Right atrium auricular region (tissue), 2 donors: Measurements from ENCODE around the gene CMTM5. TPM values are rescaled to one million over a fixed set of nuclear protein-coding genes. Genes with fewer than 3 reads are reported as not detected.
A peak's percentile ranks its signal among the peaks of the same experiment; 100 is the strongest.
"Not testable (repeated sequence)": the region's sequence is repeated elsewhere in the genome, so short reads cannot be mapped to it uniquely, and the experiment has no call there.

Experiments used
- DNase-seq: peaks from one replicate; pipeline ENCODE4 v3.0.0-alpha.2; 2019; ENCODE audit warnings: low spot score
- H3K27ac ChIP-seq, 2 donors: fragments of 200-600 bp; sonication (generic); 1 replicate in 1 of 2; 2 replicates in 1 of 2; pipeline ENCODE4 v1.5.1; 2016 to 2019
- H3K27me3 ChIP-seq, 2 donors: fragments of 200-600 bp; sonication (generic); one replicate each; pipeline versions ENCODE4 v1.5.1 to v1.6.0; 2017 to 2019
- H3K36me3 ChIP-seq: fragments of 200-600 bp; sonication (generic); one replicate; pipeline ENCODE4 v1.5.1; 2016
- H3K4me1 ChIP-seq, 2 donors: fragments of 200-600 bp; sonication (generic); one replicate each; pipeline versions ENCODE4 v1.5.1 to v1.6.0; 2017 to 2019
- H3K4me3 ChIP-seq, 2 donors: fragments of 200-600 bp; sonication (generic); 1 replicate in 1 of 2; 2 replicates in 1 of 2; pipeline ENCODE4 v1.5.1; 2017 to 2019; ENCODE audit warnings: mild to moderate bottlenecking in 1 of 2, moderate library complexity in 1 of 2
- H3K9me3 ChIP-seq, 2 donors: fragments of 200-600 bp; sonication (generic); one replicate each; pipeline ENCODE4 v1.5.1; 2019
- total RNA-seq, 2 donors: library from RNA; depleted of rRNA; stranded (reverse); fragments of >200 nt; gene quantifications; one replicate each; pipeline ENCODE4 v1.1.0, GENCODE V29; 2016
- TF ChIP-seq, protein P1 (sequence below), 2 donors: fragments of 200-600 bp; sonication (generic); IDR thresholded peaks; one replicate each; pipeline ENCODE4 v1.5.1; 2019; ENCODE audit warnings: antibody characterized with exemption in 2 of 2

Gene CMTM5
- total RNA-seq, 2 donors from 2014 or later, result not detected

DNA sequence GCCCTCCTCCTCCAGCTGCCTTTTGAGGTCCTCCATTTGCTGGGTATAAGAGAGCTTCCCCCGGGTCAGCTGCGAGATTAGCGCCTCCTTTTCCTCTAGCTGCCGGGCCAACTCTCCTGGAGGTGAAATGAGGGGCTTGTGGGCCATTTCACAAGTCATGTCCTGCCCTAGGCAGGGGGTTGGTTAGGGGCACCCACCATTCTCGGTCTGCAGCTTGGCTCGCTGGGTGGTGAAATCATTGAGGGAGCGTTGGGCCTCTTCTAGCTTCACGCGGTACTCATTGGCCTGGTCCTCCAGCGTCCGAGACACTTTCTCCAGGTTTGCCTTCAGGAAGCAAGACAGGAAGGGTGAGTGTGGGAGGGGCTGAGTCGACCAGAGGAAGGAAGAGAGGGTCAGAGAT is 12.6 kb downstream of the CMTM5 start:
- H3K27ac ChIP-seq, result peak overlapping the region in 1 of 2 donors; percentile 32
- DNase-seq, result no peak
- no peaks in the 10 kb centered on the region for H3K27me3 ChIP-seq
- H3K4me3 ChIP-seq, result no peak overlapping the region
- TF ChIP-seq, protein P1, sequence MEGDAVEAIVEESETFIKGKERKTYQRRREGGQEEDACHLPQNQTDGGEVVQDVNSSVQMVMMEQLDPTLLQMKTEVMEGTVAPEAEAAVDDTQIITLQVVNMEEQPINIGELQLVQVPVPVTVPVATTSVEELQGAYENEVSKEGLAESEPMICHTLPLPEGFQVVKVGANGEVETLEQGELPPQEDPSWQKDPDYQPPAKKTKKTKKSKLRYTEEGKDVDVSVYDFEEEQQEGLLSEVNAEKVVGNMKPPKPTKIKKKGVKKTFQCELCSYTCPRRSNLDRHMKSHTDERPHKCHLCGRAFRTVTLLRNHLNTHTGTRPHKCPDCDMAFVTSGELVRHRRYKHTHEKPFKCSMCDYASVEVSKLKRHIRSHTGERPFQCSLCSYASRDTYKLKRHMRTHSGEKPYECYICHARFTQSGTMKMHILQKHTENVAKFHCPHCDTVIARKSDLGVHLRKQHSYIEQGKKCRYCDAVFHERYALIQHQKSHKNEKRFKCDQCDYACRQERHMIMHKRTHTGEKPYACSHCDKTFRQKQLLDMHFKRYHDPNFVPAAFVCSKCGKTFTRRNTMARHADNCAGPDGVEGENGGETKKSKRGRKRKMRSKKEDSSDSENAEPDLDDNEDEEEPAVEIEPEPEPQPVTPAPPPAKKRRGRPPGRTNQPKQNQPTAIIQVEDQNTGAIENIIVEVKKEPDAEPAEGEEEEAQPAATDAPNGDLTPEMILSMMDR (IDR thresholded peaks at IDR 0.05), result no peak
- H3K36me3 ChIP-seq, result peaks cover 96% of the 10 kb centered on the region
- no peaks in the 10 kb centered on the region for H3K4me1 ChIP-seq
- no peaks in the 10 kb centered on the region for H3K9me3 ChIP-seq

DNA sequence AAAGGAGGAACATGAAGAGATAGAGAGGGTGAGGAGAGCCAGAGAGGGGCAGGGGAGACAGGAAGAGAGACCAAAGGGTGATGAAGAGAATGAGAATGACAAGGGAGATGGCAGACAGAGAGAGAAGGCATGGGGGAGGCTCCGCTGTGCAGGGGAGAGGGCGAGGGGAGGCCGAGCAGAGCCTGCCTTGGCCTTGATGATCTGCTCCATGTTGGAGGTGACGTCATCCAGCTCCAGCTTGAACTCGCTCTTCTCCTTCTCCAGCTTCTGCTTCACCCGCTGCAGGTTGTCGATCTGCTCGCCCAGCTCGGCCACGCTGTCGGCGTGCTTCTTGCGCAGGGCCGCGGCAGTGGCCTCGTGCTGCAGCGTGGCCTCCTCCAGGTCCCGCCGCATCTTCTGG is 13.0 kb downstream of the CMTM5 start:
- not testable (repeated sequence) for H3K4me1 ChIP-seq, H3K27me3 ChIP-seq, DNase-seq, H3K4me3 ChIP-seq, H3K9me3 ChIP-seq
- Histone ChIP-seq H3K27ac (peak overlapping the region in 1 of 2 donors; percentile 32), H3K36me3 (peaks cover 96% of the 10 kb centered on the region)

DNA sequence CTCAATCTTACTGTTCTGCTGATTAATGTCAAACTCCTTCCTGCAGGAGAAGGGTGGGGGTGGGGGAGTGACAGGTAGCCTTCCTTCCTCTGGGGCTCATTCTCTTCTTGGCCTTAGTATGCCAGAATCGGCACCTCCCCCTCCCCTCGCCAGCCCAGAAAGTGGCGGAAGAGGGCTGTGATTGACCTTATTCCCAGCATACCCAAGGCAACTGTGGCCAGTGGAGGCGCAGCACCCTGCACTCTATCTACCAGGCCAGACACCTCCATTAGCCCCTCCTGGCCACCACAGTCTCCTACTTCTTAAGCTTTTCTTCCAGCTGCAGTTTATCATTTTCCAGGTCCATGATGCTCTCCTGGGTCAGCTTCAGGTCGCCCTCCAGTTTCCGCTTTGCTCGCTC is 15.8 kb downstream of the CMTM5 start:
- TF ChIP-seq, protein P1 (IDR thresholded peaks at IDR 0.05), result no peak
- no peaks in the 10 kb centered on the region for H3K4me1 ChIP-seq
- H3K4me3 ChIP-seq, result peak overlapping the region in 1 of 2 donors; percentile 0
- H3K9me3 ChIP-seq, result no peaks in the 10 kb centered on the region
- H3K36me3 ChIP-seq, result peaks cover 96% of the 10 kb centered on the region
- DNase-seq, result no peak
- peak overlapping the region; percentile 33 to 70 for H3K27ac ChIP-seq
- no peaks in the 10 kb centered on the region for H3K27me3 ChIP-seq

DNA sequence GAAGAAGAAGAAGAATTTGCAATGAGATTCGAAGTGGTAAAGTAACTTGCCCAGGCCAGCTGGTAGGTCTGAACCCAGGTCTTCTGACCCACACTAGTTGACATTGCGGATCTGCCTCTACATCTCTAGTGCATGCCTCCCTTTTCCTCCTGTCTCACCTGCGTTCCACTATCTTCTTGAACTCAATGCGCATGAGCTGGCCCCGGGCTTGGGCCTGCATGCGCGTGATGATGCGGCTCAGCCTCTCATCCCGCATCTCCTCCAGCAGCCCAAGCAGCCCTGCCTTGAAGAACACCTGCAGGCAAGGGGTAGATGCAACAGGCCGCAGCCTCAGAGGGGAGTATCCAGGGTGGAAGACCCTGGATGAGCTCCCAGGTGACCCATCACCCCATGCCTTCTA is 19.3 kb downstream of the CMTM5 start:
- DNase-seq, result no peak
- peak overlapping the region; percentile 32 to 67 for H3K27ac ChIP-seq
- peaks cover 98% of the 10 kb centered on the region for H3K36me3 ChIP-seq
- no peaks in the 10 kb centered on the region for H3K4me1 ChIP-seq
- H3K9me3 ChIP-seq, result no peaks in the 10 kb centered on the region
- H3K27me3 ChIP-seq, result no peaks in the 10 kb centered on the region
- H3K4me3 ChIP-seq, result peak overlapping the region; percentile 3 to 82
- TF ChIP-seq, protein P1 (IDR thresholded peaks at IDR 0.05), result no peak

DNA sequence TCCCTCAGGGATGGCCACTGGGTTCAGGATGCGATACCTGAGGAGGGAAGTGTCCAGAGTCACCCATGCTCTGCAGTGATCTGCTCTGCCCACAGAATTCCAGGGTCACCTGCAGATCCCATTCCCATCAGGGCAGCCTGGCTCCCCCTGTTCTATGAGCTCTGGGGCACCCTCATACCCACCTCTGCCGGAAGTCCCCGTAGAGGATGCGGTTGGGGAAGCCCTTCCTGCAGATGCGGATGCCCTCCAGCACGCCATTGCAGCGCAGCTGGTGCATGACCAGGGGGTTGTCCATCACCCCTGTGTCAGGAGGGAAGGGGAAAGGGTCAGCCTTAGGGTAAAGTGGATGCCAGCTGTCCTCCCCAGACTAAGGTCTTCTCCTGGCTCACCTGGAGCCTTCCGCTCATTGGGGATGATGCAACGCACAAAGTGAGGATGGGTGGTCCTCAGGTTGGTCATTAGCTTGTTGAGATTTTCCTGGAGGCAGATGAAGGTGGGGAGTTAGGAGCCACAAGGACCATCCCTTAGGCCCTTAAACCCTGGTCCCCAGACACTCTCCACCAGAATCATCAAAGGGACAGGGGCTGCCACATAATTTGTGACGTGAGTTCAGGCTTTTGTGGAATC is 20.0 kb downstream of the CMTM5 start:
- no peaks in the 10 kb centered on the region for H3K9me3 ChIP-seq
- H3K36me3 ChIP-seq, result peaks cover 98% of the 10 kb centered on the region
- no peak for DNase-seq
- TF ChIP-seq, protein P1 (IDR thresholded peaks at IDR 0.05), result no peak
- H3K4me3 ChIP-seq, result peak overlapping the region; percentile 3 to 82
- H3K27me3 ChIP-seq, result no peaks in the 10 kb centered on the region
- peak overlapping the region; percentile 32 to 67 for H3K27ac ChIP-seq
- H3K4me1 ChIP-seq, result no peaks in the 10 kb centered on the region

DNA sequence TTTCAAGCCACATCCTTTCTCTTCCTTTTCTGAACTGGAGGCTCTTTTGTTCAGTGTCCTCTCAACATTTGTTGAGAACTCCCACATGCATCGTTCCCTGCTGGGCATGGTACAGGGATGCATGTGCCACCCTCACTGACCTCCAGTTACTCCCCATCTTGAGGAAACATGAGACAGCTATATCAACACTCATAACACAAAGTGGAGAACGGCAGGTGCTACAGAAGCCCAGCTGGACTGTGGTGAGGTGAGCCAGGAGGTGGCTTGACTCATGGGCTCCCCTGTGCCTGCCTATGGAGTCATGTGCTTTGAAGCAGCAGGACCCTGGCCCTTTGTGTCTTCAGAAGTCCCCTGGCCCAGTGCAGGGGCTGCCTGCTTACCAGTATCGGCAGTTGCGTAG is 21.5 kb downstream of the CMTM5 start:
- peaks cover 98% of the 10 kb centered on the region for H3K36me3 ChIP-seq
- no peaks in the 10 kb centered on the region for H3K9me3 ChIP-seq
- peak overlapping the region; percentile 67 to 69 for H3K27ac ChIP-seq
- TF ChIP-seq, protein P1 (IDR thresholded peaks at IDR 0.05), result no peak
- H3K4me1 ChIP-seq, result no peaks in the 10 kb centered on the region
- H3K27me3 ChIP-seq, result no peaks in the 10 kb centered on the region
- peak overlapping the region; percentile 61 to 82 for H3K4me3 ChIP-seq
- DNase-seq, result no peak
